ENCODE measurements around the gene TMTC1.

TMTC1 gene

GRCh38 chr12:29706311-29706710 is 77.4 kb downstream of the TMTC1 start:
- DNase-seq: no peak

DNA sequence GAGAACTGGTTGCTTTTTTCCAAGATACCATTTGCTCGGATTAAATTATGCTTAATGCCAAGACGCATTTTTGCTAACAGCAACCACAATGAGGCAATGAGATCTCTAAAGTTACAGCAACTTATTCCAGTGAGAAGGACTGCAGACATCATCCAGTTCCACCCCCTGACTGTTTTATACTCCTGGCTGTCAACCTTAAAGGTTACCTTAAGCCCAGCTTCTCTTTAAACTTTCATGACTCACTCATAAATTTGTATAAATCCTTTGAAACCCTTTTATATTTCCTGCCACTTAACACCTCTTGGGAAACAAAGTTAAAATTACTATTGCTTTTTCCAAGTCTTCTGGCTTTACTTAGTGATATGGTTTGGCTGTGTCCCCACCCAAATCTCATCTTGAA is 80.2 kb downstream of the TMTC1 start:
- no peak for DNase-seq

DNA sequence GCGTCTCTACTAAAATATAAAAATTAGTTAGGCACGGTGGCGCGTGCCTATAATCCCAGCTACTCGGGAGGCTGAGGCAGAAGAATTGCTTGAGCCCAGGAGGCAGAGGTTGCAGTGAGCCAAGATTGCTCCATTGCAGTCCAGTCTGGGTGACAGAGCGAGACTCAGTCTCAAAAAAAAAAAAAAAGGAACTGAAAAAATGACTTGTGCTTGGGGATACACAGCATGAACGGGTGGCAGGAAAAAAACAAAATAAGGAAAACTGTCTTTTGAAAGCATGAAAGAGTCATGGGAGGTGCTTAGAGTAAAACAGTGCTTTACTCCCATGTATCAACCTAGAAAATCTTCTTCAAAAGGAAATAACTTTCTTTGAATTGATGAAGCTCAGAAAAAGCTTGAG is 80.8 kb downstream of the TMTC1 start:
- no peak for DNase-seq

- DNase-seq: no peak
These were observed 81.5 kb downstream of the TMTC1 start for GRCh38 chr12:29702222-29702621.

DNA sequence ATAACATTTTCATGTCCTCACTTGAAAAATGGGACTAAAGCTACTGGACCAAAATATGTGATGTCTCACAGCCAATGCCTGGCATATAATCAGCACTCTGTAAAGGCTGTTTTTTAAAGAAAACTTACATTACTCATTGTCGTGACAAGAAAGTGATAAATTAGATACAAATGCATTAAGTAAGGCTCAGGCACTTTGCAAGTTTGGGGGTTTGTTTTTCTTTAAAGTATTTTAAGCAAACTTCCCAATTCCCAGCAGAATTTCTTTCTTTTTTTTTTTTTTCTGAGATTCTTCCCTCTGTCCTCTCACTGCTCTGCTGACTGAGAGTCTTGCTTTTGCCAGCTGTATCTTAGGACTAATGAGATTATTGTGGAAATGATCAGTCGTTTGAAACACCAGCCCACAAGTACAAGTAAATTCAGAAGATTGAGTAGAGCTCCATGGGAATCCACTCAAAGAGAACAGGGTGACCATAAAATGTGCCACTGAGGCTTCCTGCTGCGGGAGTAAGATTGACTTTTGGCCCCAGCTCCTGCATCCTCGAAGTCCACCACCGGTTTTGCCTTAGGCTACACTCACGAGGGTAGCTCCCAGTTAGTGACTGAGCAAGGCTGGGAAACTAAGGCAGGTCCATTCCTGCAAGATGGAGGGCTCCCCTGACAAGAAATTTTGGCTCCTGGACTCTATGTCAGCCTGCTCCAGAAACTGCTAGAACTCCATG is 82.8 kb downstream of the TMTC1 start:
- no peak for DNase-seq

- DNase-seq: no peak
These were observed 85.0 kb downstream of the TMTC1 start for GRCh38 chr12:29698756-29699155.

DNA sequence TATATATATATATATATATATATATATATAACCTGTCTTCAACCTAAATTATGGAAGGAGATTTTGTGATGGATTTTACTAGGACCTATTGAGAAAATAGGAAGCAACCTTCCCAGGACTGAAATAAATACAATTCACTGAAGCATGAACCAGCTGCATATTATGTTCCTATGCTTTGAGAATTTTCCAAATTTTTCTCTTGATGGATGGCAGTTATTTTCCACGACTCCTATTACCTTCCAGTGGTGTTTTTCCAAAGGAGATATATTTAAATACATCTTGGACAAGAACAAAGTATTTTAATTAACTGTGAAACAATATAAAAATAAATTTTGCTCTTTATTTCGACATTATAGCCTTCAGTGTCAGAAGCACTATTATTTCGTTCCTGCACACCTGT is 87.9 kb downstream of the TMTC1 start:
- no peak for DNase-seq

DNA sequence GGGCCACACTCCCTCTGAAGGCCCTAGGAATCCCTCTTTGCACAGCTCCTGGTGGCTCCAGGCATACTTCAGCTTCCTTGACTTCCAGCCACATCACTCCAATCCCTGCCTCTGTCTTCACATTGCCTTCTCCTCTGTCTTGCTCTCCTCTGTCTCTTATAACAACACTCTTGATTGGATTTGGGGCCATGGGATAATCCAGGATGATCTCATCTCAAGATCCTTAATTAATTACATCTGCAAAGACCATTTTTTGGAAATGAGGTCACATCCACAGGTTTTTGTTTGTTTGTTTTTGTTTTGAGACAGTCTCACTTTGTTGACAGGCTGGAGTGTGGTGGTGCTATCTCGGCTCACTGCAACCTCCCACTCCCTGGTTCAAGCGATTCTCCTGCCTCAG is 88.7 kb downstream of the TMTC1 start:
- DNase-seq: no peak

DNA sequence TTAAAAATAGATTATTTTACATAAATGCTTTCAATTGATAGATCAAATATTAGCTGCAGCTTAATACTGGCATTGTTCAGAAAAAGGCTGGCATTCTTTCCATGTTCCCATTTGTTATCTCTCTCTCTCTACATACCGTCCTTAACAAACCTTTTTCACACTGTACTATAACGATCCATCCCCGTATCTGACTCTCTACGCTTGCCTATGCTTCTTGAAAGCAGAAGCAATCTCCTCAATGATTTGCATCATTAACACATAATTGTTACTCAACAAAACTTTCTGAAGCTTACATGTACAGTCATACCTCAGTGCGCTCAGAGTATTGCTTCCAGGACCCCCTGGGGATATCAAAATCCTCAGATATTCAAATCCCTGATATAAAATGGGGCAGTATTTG is 89.7 kb downstream of the TMTC1 start:
- no peak for DNase-seq

GRCh38 chr12:29692237-29692636 is 91.5 kb downstream of the TMTC1 start:
- no peak for DNase-seq

DNA sequence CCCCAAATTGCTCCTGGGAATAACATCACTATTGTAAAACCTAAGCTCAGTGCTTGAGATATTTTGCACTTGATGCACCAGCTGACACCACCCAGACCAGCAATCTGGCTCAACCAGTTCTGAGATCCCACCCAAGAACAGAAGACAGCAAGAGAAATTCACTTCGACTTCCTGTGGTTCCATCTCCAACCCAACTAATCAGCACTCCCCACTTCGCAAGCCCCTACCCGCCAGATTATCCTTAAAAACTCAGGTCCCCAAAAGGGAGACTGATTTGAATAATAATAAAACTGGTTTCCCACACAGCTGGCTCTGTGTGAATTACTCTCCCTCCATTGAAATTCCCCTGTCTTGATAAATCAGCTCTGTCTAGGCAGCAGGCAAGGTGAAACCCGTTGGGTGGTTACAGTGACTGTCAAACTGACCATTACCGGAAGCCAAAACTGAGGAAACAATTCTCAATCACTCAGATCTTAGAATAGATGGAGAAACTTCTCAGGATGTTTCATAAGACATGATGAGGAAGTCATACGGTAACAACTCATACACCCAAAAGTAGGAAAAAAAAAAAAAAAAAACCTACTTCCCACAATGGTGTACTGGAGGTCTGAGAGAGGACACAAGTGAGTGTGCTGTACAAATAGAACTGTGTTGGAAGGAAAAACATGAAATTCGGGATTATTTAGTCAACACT is 92.4 kb downstream of the TMTC1 start:
- DNase-seq: no peak

DNA sequence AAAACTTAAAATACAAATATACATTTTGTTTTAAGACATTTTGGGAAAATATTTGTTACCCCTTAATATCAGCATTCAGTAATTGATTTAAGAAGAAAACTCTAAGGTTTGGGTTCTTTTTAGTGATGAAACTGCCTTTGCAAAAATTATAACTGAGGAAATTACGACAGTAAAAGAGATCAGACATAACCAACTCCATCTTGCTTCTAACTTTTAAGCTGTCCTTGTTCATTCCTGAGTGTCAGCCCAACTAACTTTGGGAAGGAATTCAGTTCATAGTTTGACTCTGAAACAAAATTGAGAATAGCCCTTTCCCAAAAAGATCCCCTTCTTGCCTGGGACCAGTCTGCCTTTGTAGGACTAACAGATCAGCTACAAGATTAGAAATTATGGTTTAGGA is 93.0 kb downstream of the TMTC1 start:
- DNase-seq: no peak

DNA sequence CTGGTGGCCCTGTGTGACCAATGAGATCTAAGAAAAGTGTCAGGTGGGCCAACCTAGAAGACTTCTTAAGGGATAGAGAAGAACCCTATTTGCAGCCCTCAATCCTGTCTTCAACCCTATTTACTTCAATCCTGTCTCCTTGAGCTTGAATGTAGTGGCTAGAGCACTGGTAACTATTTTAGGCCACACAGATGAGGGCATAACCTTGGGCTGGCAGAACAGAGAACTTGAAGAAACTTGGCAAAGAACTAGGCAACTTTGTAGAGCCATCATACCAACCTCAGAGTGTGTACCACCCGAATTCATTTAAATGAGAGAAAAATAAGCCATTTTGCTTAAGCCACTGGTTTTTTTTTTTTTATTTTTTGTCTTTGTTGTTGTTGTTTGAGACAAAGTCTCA is 94.8 kb downstream of the TMTC1 start:
- DNase-seq: no peak

- DNase-seq: no peak
These were observed 101.7 kb downstream of the TMTC1 start for GRCh38 chr12:29682088-29682487.

GRCh38 chr12:29681370-29681769 is 102.4 kb downstream of the TMTC1 start:
- no peak for DNase-seq

GRCh38 chr12:29676676-29677075 is 107.1 kb downstream of the TMTC1 start:
- DNase-seq: no peak

- no peak for DNase-seq
These were observed 109.3 kb downstream of the TMTC1 start for GRCh38 chr12:29674463-29674862.

- no peak for DNase-seq
These were observed 110.4 kb downstream of the TMTC1 start for GRCh38 chr12:29673346-29673745.

DNA sequence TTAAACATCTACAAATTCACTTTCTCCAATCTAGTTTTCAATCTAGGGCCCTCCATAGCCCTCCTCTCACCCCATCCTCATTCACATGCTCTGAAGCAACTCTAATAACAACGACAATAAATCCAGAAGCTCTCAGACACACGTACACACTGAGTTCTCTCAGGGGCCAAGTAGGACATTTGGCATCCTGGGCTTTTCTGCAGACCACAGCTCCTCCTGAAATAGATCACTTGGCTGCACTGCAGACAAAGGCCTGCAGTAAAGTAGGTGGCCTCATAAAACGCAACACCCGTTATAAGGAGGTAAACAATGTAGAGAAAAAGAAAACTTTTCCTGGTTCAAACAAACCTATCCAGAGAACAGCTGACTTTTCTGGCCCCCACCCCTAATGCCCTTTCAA is 111.2 kb downstream of the TMTC1 start:
- DNase-seq: no peak

GRCh38 chr12:29671742-29672141 is 112.0 kb downstream of the TMTC1 start:
- DNase-seq: no peak

GRCh38 chr12:29667011-29667410 is 116.7 kb downstream of the TMTC1 start:
- DNase-seq: no peak

DNA sequence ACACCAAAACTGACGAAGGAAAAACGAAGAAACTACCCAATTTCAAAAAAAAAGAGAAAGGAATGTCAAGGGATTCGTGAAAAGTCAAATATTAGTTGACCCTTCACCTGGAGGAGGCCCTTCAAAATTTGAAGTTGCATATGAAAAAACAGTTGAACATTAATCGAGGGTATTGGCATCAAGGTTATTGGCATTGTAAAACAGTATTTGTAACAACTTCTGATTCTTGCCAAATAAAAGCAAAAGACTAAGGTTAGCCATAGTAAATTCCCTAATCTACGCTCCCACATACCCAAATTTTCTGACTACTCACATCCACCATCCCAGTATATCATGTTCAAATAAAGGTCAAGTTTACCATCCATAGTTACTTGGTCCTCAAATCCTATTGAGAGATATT is 118.6 kb downstream of the TMTC1 start:
- DNase-seq: no peak

DNA sequence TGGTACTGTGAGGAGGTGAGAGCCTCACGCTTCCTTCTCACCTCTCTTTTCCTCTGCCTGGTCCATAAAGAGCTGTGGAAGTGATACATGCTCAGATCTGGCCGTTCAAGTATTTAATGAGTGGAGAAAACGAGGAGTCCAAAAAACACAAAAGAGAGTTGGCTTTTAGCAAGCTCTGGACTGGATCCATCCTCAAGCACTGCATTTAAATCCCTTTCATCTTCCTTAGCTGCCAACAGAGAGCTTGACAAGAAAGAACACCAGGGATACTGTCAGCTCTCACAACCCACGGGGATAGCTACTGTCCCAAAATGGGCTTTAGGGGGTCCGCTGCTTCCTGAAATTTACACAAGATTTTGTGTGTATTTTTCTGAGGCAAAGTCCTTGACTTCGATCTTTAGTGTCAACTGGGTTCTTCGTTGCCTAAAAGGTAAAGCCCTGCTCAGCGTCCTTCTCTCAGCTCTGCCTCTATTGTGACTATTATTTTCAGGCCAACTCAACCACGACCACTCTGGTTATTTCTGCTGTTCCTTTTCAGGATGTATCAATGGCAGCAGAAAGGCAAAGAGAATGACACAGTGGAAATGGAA is 120.9 kb downstream of the TMTC1 start:
- DNase-seq: no peak

- DNase-seq: no peak
These were observed 122.9 kb downstream of the TMTC1 start for GRCh38 chr12:29660847-29661246.

All from stimulated activated CD4-positive, alpha-beta T cell treated with anti-CD3 and anti-CD28 coated beads, Interleukin-1b, Interleukin-23, amount 100 ng/mL, for 48 hours (primary cell).